Endodermal cell (in vitro differentiated cells): Measurements from ENCODE around the gene MRPS18A. TPM values are rescaled to one million over a fixed set of nuclear protein-coding genes. Genes with fewer than 3 reads are reported as not detected.

ENCODE experiments used
- DNase-seq: peaks from one replicate; pipeline ENCODE4 v3.0.0-alpha.2; 2017
- H3K27ac ChIP-seq: 2 replicates; pipeline ENCODE4 v1.5.1; 2013; ENCODE audit warnings: mild to moderate bottlenecking, low read depth, low read length, moderate library complexity
- H3K27me3 ChIP-seq: 2 replicates; pipeline ENCODE4 v1.6.1; 2013; ENCODE audit warnings: mild to moderate bottlenecking, low read length, moderate library complexity; ENCODE audit not compliant: insufficient read depth, control insufficient read depth, poor library complexity, severe bottlenecking
- H3K36me3 ChIP-seq: 2 replicates; pipeline ENCODE4 v1.7.0; 2013; ENCODE audit warnings: mild to moderate bottlenecking, low read length, moderate library complexity; ENCODE audit not compliant: control insufficient read depth, insufficient read depth
- H3K4me1 ChIP-seq: one replicate; pipeline ENCODE4 v1.7.0; 2013; ENCODE audit warnings: low read length; ENCODE audit not compliant: control insufficient read depth, insufficient read depth
- H3K4me3 ChIP-seq: 2 replicates; pipeline ENCODE4 v1.5.1; 2013; ENCODE audit warnings: mild to moderate bottlenecking, low read length, moderate library complexity
- H3K9ac ChIP-seq: 2 replicates; pipeline ENCODE4 v1.6.1; 2013; ENCODE audit warnings: mild to moderate bottlenecking, low read length, moderate library complexity; ENCODE audit not compliant: poor library complexity, severe bottlenecking; ENCODE audit errors: extremely low read depth
- H3K9me3 ChIP-seq: 2 replicates; pipeline ENCODE4 v1.6.1; 2013; ENCODE audit warnings: mild to moderate bottlenecking, low read length, moderate library complexity; ENCODE audit not compliant: control insufficient read depth
- H3K27ac Mint-ChIP-seq: 2 replicates; pipeline ENCODE4 v1.8.0; 2020; ENCODE audit warnings: mixed read lengths
- H3K27me3 Mint-ChIP-seq: 2 replicates; pipeline ENCODE4 v1.8.0; 2021; ENCODE audit warnings: mild to moderate bottlenecking, mixed read lengths; ENCODE audit not compliant: insufficient read depth
- H3K36me3 Mint-ChIP-seq: 2 replicates; pipeline ENCODE4 v1.8.0; 2020; ENCODE audit warnings: low read depth, mixed read lengths
- H3K4me1 Mint-ChIP-seq: 2 replicates; pipeline ENCODE4 v1.8.0; 2020; ENCODE audit warnings: mixed read lengths
- H3K4me3 Mint-ChIP-seq: 2 replicates; pipeline ENCODE4 v1.8.0; 2020; ENCODE audit warnings: mild to moderate bottlenecking, moderate library complexity, mixed read lengths
- H3K9me3 Mint-ChIP-seq: 2 replicates; pipeline ENCODE4 v1.8.0; 2020; ENCODE audit warnings: mild to moderate bottlenecking, mixed read lengths
- CTCF ChIP-seq: fragments of 200-600 bp; sonication (generic); conservative IDR thresholded peaks from 2 replicates; pipeline ENCODE4 v1.5.0; 2021; ENCODE audit warnings: antibody characterized with exemption, mild to moderate bottlenecking
- WGBS, 2 experiments: methylation state at CpG; one replicate each; pipeline versions ENCODE4 v1.1.5 to v1.1.7; 2013; ENCODE audit warnings: missing lambda C conversion rate in 2 of 2, mixed read lengths in 1 of 2; ENCODE audit not compliant: insufficient coverage in 1 of 2, insufficient read length in 1 of 2; 5-methylcytosine and 5-hydroxymethylcytosine counted together
- total RNA-seq, 2 donors: library from RNA; stranded (reverse); fragmentation: NEBNext Ultra II Directional in 1 of 2; extraction: Animal tissue kit (Norgen Biotek cat#: 25700) in 1 of 2; gene quantifications; 2 replicates in 1 of 2; 3 replicates in 1 of 2; pipeline ENCODE4 v1.2.1, GENCODE V29; 2021

MRPS18A gene
- total RNA-seq, 2 donors from 2014 or later: 53.6 to 58.8 TPM

GRCh38 chr6:43722920-43723545, 35.4 kb upstream of the MRPS18A start:
- Histone ChIP-seq H3K4me3 (no peak overlapping the region), H3K36me3 (no peaks in the 10 kb centered on the region), H3K27ac (no peak overlapping the region), H3K9ac (no peak overlapping the region), H3K27me3 (no peaks in the 10 kb centered on the region), H3K9me3 (no peaks in the 10 kb centered on the region), H3K4me1 (peaks cover 17% of the 10 kb centered on the region)
- no peak for TF ChIP-seq CTCF
- no peak overlapping the region for H3K27ac Mint-ChIP-seq
- 84 to 92% methylated on average over 10 of the region's 10 CpGs for WGBS, 2 experiments
- H3K36me3 Mint-ChIP-seq: no peaks in the 10 kb centered on the region
- peaks cover 22% of the 10 kb centered on the region for H3K4me1 Mint-ChIP-seq
- H3K4me3 Mint-ChIP-seq: no peak overlapping the region
- H3K27me3 Mint-ChIP-seq: no peaks in the 10 kb centered on the region
- no peak for DNase-seq
- no peaks in the 10 kb centered on the region for H3K9me3 Mint-ChIP-seq

GRCh38 chr6:43720999-43721398, 33.4 kb upstream of the MRPS18A start:
- Histone ChIP-seq H3K27ac (no peak overlapping the region), H3K4me1 (peaks cover 17% of the 10 kb centered on the region), H3K4me3 (no peak overlapping the region), H3K9ac (no peak overlapping the region), H3K27me3 (no peaks in the 10 kb centered on the region), H3K36me3 (no peaks in the 10 kb centered on the region), H3K9me3 (no peaks in the 10 kb centered on the region)
- no peaks in the 10 kb centered on the region for H3K36me3 Mint-ChIP-seq
- WGBS, 2 experiments: 67 to 74% methylated on average over 3 to 4 of the region's 4 CpGs
- no peaks in the 10 kb centered on the region for H3K9me3 Mint-ChIP-seq
- no peak for DNase-seq
- no peak overlapping the region for H3K4me3 Mint-ChIP-seq
- H3K4me1 Mint-ChIP-seq: peaks cover 31% of the 10 kb centered on the region
- no peaks in the 10 kb centered on the region for H3K27me3 Mint-ChIP-seq
- no peak overlapping the region for H3K27ac Mint-ChIP-seq
- TF ChIP-seq CTCF: no peak

DNA sequence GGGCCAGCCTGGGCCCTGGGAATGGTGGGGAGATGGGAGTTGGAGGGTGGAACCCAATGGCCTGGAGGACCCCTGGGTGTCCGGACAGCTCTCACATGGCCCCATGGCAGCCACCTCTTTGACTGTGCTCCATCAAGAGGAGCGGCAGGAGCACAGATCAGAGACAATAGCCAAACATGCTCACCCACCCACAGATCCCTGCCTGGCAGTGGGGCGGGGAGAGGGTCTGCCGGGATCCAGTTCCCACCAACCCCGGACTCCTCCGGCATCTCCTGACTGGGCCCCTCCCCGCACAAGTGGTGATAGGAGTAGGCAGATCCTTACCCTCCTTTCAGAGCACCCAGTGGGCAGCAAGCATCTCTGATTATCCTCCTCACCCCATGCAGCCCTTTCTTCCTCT, 31.9 kb upstream of the MRPS18A start:
- Histone ChIP-seq H3K36me3 (no peaks in the 10 kb centered on the region), H3K27ac (no peak overlapping the region), H3K4me1 (peaks cover 10% of the 10 kb centered on the region), H3K9ac (no peak overlapping the region), H3K9me3 (no peaks in the 10 kb centered on the region), H3K4me3 (no peak overlapping the region), H3K27me3 (no peaks in the 10 kb centered on the region)
- peak overlapping the region; percentile 16 for H3K27ac Mint-ChIP-seq
- no peaks in the 10 kb centered on the region for H3K27me3 Mint-ChIP-seq
- TF ChIP-seq CTCF: no peak
- H3K4me1 Mint-ChIP-seq: peaks cover 28% of the 10 kb centered on the region
- DNase-seq: no peak
- H3K4me3 Mint-ChIP-seq: no peak overlapping the region
- 90 to 100% methylated on average over 1 to 7 of the region's 7 CpGs for WGBS, 2 experiments
- no peaks in the 10 kb centered on the region for H3K9me3 Mint-ChIP-seq
- H3K36me3 Mint-ChIP-seq: no peaks in the 10 kb centered on the region
